Smooth muscle cell (in vitro differentiated cells): ENCODE data around the gene ENOX2. TPM values are rescaled to one million over a fixed set of nuclear protein-coding genes. Genes with fewer than 3 reads are reported as not detected.
"Not testable (repeated sequence)": the region's sequence is repeated elsewhere in the genome, so short reads cannot be mapped to it uniquely, and the experiment has no call there.

Source experiments
- DNase-seq: peaks from one replicate; lab custom pipeline; 2025; ENCODE audit not compliant: unreplicated experiment; lab: John Stamatoyannopoulos, UW
- H2AFZ ChIP-seq: fragments of 200-600 bp; sonication (generic); 2 replicates; pipeline ENCODE4 v1.6.0; 2016; ENCODE audit warnings: antibody characterized with exemption, low read depth, mild to moderate bottlenecking
- H3F3A ChIP-seq: fragments of 200-600 bp; sonication (generic); 2 replicates; pipeline ENCODE4 v1.6.0; 2017; ENCODE audit warnings: antibody characterized with exemption, low read depth
- H3K27ac ChIP-seq: fragments of 200-600 bp; sonication (generic); 2 replicates; pipeline ENCODE4 v1.5.1; 2016; ENCODE audit warnings: low read depth, mild to moderate bottlenecking
- H3K27me3 ChIP-seq: fragments of 200-600 bp; sonication (generic); 2 replicates; pipeline ENCODE4 v1.6.1; 2016; ENCODE audit warnings: low read depth, mild to moderate bottlenecking
- H3K36me3 ChIP-seq: fragments of 200-600 bp; sonication (generic); 2 replicates; pipeline ENCODE4 v1.5.1; 2016; ENCODE audit warnings: low read depth
- H3K4me1 ChIP-seq: fragments of 200-600 bp; sonication (generic); 2 replicates; pipeline ENCODE4 v1.5.1; 2016; ENCODE audit warnings: low read depth
- H3K4me2 ChIP-seq: fragments of 200-600 bp; sonication (generic); 2 replicates; pipeline ENCODE4 v1.6.0; 2016; ENCODE audit warnings: mild to moderate bottlenecking
- H3K4me3 ChIP-seq: fragments of 200-600 bp; sonication (generic); 2 replicates; pipeline ENCODE4 v1.5.1; 2016; ENCODE audit warnings: mild to moderate bottlenecking
- H3K79me2 ChIP-seq: fragments of 200-600 bp; sonication (generic); 2 replicates; pipeline ENCODE4 v1.6.0; 2016; ENCODE audit warnings: low read depth, mild to moderate bottlenecking
- H3K9ac ChIP-seq: fragments of 200-600 bp; sonication (generic); 2 replicates; pipeline ENCODE4 v1.6.0; 2016; ENCODE audit warnings: low read depth
- H3K9me3 ChIP-seq: fragments of 200-600 bp; sonication (generic); replicated peaks from 2 replicates; pipeline ENCODE4 v1.5.1; 2016; ENCODE audit warnings: low read depth
- H4K20me1 ChIP-seq: fragments of 200-600 bp; sonication (generic); 2 replicates; pipeline ENCODE4 v1.6.0; 2016; ENCODE audit warnings: low read depth
- WGBS: methylation state at CpG from one replicate; pipeline ENCODE4 v1.1.7; 2016; ENCODE audit warnings: low lambda C conversion rate; 5-methylcytosine and 5-hydroxymethylcytosine counted together
- polyA plus RNA-seq: library from polyadenylated mRNA; unstranded; fragments of >200 nt; fragmentation: Nextera tagmentation; extraction: Ambion mirVana; gene quantifications from 2 replicates; pipeline ENCODE4 v1.2.1, GENCODE V29; 2016
- total RNA-seq: library from RNA; depleted of rRNA; stranded (reverse); fragments of >200 nt; gene quantifications from 2 replicates; pipeline ENCODE4 v1.2.3, GENCODE V29; 2014
- TF ChIP-seq, protein P1 (sequence below): fragments of 200-600 bp; sonication (generic); IDR thresholded peaks from 2 replicates; pipeline ENCODE4 v1.5.1; 2017; ENCODE audit warnings: borderline replicate concordance, mild to moderate bottlenecking, antibody characterized with exemption; ENCODE audit not compliant: insufficient read depth, poor library complexity, severe bottlenecking

The ENOX2 gene
- total and polyA plus RNA-seq, 2 experiments from 2014 or later = 7.0 to 11.2 TPM

DNA sequence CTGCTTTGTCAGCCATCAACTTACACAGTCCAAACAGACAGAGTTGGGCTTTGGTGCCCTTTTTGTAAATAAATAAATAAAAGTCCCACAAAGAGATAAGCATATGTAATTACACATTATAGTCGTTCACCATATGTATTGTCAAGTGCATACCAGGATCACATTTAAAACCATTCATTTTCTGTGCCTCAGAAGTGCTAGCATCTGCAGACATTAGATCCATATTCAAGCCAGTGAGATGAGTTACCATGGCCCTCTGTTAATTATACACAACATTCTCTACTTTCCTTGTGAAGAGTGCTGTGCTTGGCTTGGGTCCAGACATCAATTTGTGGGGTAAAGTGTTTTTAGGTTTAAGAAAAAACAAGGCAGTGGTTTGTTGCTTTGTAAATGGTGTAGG is 76.8 kb downstream of the ENOX2 start:
- no peaks in the 10 kb centered on the region for H3K9me3 ChIP-seq
- 36% methylated on average over 1 of the region's 1 CpG for WGBS
- no peak overlapping the region for H3K9ac ChIP-seq
- no peak overlapping the region for H2AFZ ChIP-seq
- no peaks in the 10 kb centered on the region for H4K20me1 ChIP-seq
- H3K4me1 ChIP-seq = no peaks in the 10 kb centered on the region
- H3K27ac ChIP-seq = no peak overlapping the region
- H3K79me2 ChIP-seq = no peaks in the 10 kb centered on the region
- H3K4me3 ChIP-seq = no peak overlapping the region
- TF ChIP-seq, protein P1, sequence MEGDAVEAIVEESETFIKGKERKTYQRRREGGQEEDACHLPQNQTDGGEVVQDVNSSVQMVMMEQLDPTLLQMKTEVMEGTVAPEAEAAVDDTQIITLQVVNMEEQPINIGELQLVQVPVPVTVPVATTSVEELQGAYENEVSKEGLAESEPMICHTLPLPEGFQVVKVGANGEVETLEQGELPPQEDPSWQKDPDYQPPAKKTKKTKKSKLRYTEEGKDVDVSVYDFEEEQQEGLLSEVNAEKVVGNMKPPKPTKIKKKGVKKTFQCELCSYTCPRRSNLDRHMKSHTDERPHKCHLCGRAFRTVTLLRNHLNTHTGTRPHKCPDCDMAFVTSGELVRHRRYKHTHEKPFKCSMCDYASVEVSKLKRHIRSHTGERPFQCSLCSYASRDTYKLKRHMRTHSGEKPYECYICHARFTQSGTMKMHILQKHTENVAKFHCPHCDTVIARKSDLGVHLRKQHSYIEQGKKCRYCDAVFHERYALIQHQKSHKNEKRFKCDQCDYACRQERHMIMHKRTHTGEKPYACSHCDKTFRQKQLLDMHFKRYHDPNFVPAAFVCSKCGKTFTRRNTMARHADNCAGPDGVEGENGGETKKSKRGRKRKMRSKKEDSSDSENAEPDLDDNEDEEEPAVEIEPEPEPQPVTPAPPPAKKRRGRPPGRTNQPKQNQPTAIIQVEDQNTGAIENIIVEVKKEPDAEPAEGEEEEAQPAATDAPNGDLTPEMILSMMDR = no peak
- H3K27me3 ChIP-seq = no peaks in the 10 kb centered on the region
- no peaks in the 10 kb centered on the region for H3F3A ChIP-seq
- no peak overlapping the region for H3K4me2 ChIP-seq
- DNase-seq = no peak
- H3K36me3 ChIP-seq = no peaks in the 10 kb centered on the region

DNA sequence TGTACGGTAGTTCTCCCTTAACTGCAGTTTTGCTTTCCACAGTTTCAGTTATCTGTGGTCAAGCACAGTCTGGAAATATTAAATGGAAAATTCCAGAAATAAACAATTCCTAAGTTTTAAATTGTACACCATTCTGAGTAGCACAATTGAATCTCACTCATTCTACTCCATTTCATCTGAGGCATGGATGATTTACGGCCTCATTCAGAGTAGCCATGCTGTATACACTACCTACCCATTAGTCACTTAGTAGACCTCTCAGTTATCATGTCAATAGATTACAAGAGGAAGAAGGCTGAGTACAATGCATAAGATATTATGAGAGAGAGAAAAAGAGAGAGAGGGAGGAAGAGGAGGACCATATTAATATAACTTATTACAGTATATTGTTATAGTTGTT is 77.5 kb downstream of the ENOX2 start:
- H3K9ac ChIP-seq = no peak overlapping the region
- H3K27ac ChIP-seq = no peak overlapping the region
- H3K4me2 ChIP-seq = no peak overlapping the region
- no peaks in the 10 kb centered on the region for H3K9me3 ChIP-seq
- 91% methylated on average over 2 of the region's 2 CpGs for WGBS
- H3F3A ChIP-seq = no peaks in the 10 kb centered on the region
- H2AFZ ChIP-seq = no peak overlapping the region
- no peaks in the 10 kb centered on the region for H3K79me2 ChIP-seq
- TF ChIP-seq, protein P1 = no peak
- H3K4me3 ChIP-seq = no peak overlapping the region
- H3K4me1 ChIP-seq = no peaks in the 10 kb centered on the region
- no peaks in the 10 kb centered on the region for H3K36me3 ChIP-seq
- no peak for DNase-seq
- H4K20me1 ChIP-seq = no peaks in the 10 kb centered on the region
- no peaks in the 10 kb centered on the region for H3K27me3 ChIP-seq

DNA sequence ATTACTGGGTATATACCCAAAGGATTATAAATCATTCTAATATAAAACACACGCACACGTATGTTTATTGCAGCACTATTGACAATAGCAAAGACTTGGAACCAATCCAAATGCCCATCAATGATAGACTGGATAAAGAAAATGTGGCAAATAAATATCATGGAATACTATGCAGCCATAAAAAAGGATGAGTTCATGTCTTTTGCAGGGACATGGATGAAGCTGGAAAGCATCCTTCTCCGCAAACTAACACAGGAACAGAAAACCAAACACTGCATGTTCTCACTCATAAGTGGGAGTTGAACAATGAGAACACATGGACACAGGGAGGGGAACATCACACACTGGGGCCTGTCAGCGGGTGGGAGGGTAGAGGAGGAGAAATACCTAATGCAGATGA is 83.6 kb downstream of the ENOX2 start:
- not testable (repeated sequence) for H3K4me1 ChIP-seq
- WGBS = 86% methylated on average over 4 of the region's 4 CpGs

DNA sequence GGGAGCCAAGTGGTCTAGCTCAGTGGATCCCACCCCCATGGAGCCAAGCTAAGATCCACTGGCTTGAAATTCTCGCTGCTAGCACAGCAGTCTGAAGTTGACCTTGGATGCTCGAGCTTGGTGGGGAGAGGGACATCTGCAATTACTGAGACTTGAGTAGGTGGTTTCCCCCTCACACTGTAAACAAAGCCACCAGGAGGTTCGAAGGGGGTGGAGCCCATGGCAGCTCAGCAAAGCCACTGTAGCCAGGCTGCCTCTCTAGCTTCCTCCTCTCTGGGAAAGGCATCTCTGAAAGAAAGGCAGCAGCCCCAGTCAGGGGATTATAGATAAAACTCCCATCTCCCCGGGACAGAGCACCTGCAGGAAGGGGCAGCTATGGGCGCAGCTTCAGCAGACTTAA is 89.1 kb downstream of the ENOX2 start:
- H3K27ac ChIP-seq, H3K27me3 ChIP-seq, H3K9me3 ChIP-seq, H3K4me2 ChIP-seq, H3K9ac ChIP-seq, H3K4me3 ChIP-seq, H3K79me2 ChIP-seq, H2AFZ ChIP-seq, DNase-seq, H3F3A ChIP-seq, H3K4me1 ChIP-seq, H4K20me1 ChIP-seq, H3K36me3 ChIP-seq: not testable (repeated sequence)
- WGBS = 82% methylated on average over 5 of the region's 5 CpGs

More for the DNA sequence above, 83.6 kb downstream of the ENOX2 start:
- H4K20me1 ChIP-seq, DNase-seq, H3K79me2 ChIP-seq, H3K27me3 ChIP-seq, H3F3A ChIP-seq, H3K27ac ChIP-seq, H3K9ac ChIP-seq, H3K4me2 ChIP-seq, H2AFZ ChIP-seq, H3K36me3 ChIP-seq, H3K4me3 ChIP-seq, H3K9me3 ChIP-seq: not testable (repeated sequence)

DNA sequence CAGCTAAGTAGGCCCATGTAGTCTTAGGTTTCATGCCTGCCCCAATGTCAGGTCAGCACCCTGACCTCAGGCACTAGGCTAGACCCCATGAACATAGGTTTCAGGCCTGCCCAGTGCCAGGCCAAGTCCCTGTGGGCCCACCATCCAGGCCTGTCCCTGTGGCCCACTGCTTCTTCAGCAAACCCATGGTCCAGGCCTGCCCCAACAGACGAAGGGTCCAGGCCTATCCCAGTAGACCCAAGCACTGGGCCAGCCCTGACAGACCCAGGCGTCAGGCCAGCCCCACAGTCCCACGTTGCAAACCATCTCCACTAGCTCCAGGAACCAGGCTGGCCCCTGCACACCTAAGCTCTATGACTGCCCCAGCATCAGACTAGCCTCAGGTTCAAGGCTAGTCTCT is 92.4 kb downstream of the ENOX2 start:
- WGBS = 81% methylated on average over 3 of the region's 3 CpGs

More for the DNA sequence above, 92.4 kb downstream of the ENOX2 start:
- no peak overlapping the region for H3K4me2 ChIP-seq
- H3F3A ChIP-seq = no peaks in the 10 kb centered on the region
- DNase-seq = no peak
- H3K36me3 ChIP-seq = no peaks in the 10 kb centered on the region
- H3K4me1 ChIP-seq = no peaks in the 10 kb centered on the region
- no peak overlapping the region for H3K4me3 ChIP-seq
- no peaks in the 10 kb centered on the region for H3K27me3 ChIP-seq
- H3K27ac ChIP-seq = no peak overlapping the region
- H4K20me1 ChIP-seq = no peaks in the 10 kb centered on the region
- TF ChIP-seq, protein P1 = no peak
- peaks cover 5% of the 10 kb centered on the region for H3K9me3 ChIP-seq
- no peaks in the 10 kb centered on the region for H3K79me2 ChIP-seq
- H3K9ac ChIP-seq = no peak overlapping the region
- H2AFZ ChIP-seq = no peak overlapping the region
